Testis (tissue), 3 donors: ENCODE measurements around the gene SYT12. TPM values are rescaled to one million over a fixed set of nuclear protein-coding genes. Genes with fewer than 3 reads are reported as not detected.

Experiments
- DNase-seq: peaks from one replicate; pipeline ENCODE4 v3.0.0-alpha.2; 2019
- H3K27ac ChIP-seq, 2 donors: fragments of 200-600 bp; sonication (generic); one replicate each; pipeline ENCODE4 v1.5.1; 2019
- H3K27me3 ChIP-seq: fragments of 200-600 bp; sonication (generic); one replicate; pipeline ENCODE4 v1.5.1; 2019
- H3K36me3 ChIP-seq: fragments of 200-600 bp; sonication (generic); one replicate; pipeline ENCODE4 v1.5.1; 2017; ENCODE audit warnings: low read depth; ENCODE audit errors: missing control alignments
- H3K4me1 ChIP-seq: fragments of 200-600 bp; sonication (generic); one replicate; pipeline ENCODE4 v1.5.1; 2019
- H3K4me3 ChIP-seq, 2 donors: fragments of 200-600 bp; sonication (generic); one replicate each; pipeline ENCODE4 v1.5.1; 2017 to 2019
- H3K9me3 ChIP-seq: fragments of 200-600 bp; sonication (generic); one replicate; pipeline ENCODE4 v1.5.1; 2017
- CTCF ChIP-seq, 3 experiments: fragments of 450-650 bp in 2 of 3; fragments of 200-600 bp in 1 of 3; sonication (generic) in 1 of 3; IDR thresholded peaks; one replicate each; pipeline ENCODE4 v1.5.1; 2016 to 2019; ENCODE audit warnings: antibody characterized with exemption in 3 of 3, mild to moderate bottlenecking in 2 of 3, moderate library complexity in 1 of 3
- POLR2A ChIP-seq: fragments of 450-650 bp; IDR thresholded peaks from one replicate; pipeline ENCODE4 v1.6.1; 2017; ENCODE audit warnings: antibody characterized with exemption, mild to moderate bottlenecking, moderate library complexity
- WGBS, 2 donors: methylation state at CpG; one replicate each; pipeline ENCODE4 v1.1.5; 2018; 5-methylcytosine and 5-hydroxymethylcytosine counted together
- intact Hi-C: fragments of 100-400 bp; cut with DNase I; formaldehyde crosslinking; loops from one replicate; pipeline ENCODE4 v1.15.1; 2023; ENCODE audit warnings: low total_unique reads
- polyA plus RNA-seq: library from polyadenylated mRNA; stranded (reverse); fragments of 350-450 nt; fragmentation: Illumina TruSeq; extraction: RNeasy Lipid Tissue Mini Kit (QIAGEN cat#74804); gene quantifications from one replicate; pipeline ENCODE4 v1.2.3, GENCODE V29; 2014; ENCODE audit warnings: low read depth, low replicate concordance; ENCODE audit not compliant: insufficient read depth
- total RNA-seq, 2 donors: library from RNA; depleted of rRNA; stranded (reverse); fragments of >200 nt; gene quantifications; one replicate each; pipeline ENCODE4 v1.2.3, GENCODE V29; 2016

SYT12 gene
- total and polyA plus RNA-seq, 3 donors from 2014 or later, result 3.4 to 4.2 (median 3.7) TPM

- intact Hi-C loops, result no loop called here
- Histone ChIP-seq H3K27me3 (no peaks in the 10 kb centered on the region), H3K36me3 (no peaks in the 10 kb centered on the region), H3K4me3 (no peak overlapping the region), H3K9me3 (no peaks in the 10 kb centered on the region), H3K4me1 (peaks cover 5% of the 10 kb centered on the region), H3K27ac (no peak overlapping the region)
- 31% methylated on average over 9 of the region's 9 CpGs for WGBS, 2 donors
- TF ChIP-seq CTCF (IDR thresholded peaks at IDR 0.05), result no peak
- no peak for TF ChIP-seq POLR2A
- peak; percentile 89 for DNase-seq
Measured at GRCh38 chr11:66981976-66982578, 40.9 kb upstream of the SYT12 start.

- no peaks in the 10 kb centered on the region for H3K36me3 ChIP-seq
- no peaks in the 10 kb centered on the region for H3K9me3 ChIP-seq
- no peaks in the 10 kb centered on the region for H3K27me3 ChIP-seq
- DNase-seq, result no peak
- intact Hi-C loops, result no loop called here
- 77 to 82% methylated on average over 4 to 5 of the region's 5 CpGs for WGBS, 2 donors
- H3K4me3 ChIP-seq, result no peak overlapping the region
- H3K27ac ChIP-seq, result no peak overlapping the region
- TF ChIP-seq POLR2A (no peak), CTCF (IDR thresholded peaks at IDR 0.05) (no peak)
- peaks cover 5% of the 10 kb centered on the region for H3K4me1 ChIP-seq
Measured at GRCh38 chr11:66983275-66983924, 39.5 kb upstream of the SYT12 start.

GRCh38 chr11:66985508-66986177 lies 37.3 kb upstream of the SYT12 start:
- 50 to 85% methylated on average over 5 to 8 of the region's 8 CpGs for WGBS, 2 donors
- H3K9me3 ChIP-seq, result no peaks in the 10 kb centered on the region
- no peak overlapping the region for H3K27ac ChIP-seq
- H3K4me1 ChIP-seq, result peaks cover 5% of the 10 kb centered on the region
- no peak for DNase-seq
- H3K36me3 ChIP-seq, result no peaks in the 10 kb centered on the region
- H3K27me3 ChIP-seq, result no peaks in the 10 kb centered on the region
- H3K4me3 ChIP-seq, result no peak overlapping the region
- no peak for TF ChIP-seq POLR2A
- no peak for TF ChIP-seq CTCF (IDR thresholded peaks at IDR 0.05)
- intact Hi-C loops, result no loop called here

GRCh38 chr11:66986178-66986545 lies 36.8 kb upstream of the SYT12 start:
- TF ChIP-seq CTCF (IDR thresholded peaks at IDR 0.05) (no peak), POLR2A (no peak)
- intact Hi-C loops, result no loop called here
- no peak overlapping the region for H3K27ac ChIP-seq
- peaks cover 5% of the 10 kb centered on the region for H3K4me1 ChIP-seq
- no peak overlapping the region for H3K4me3 ChIP-seq
- no peaks in the 10 kb centered on the region for H3K27me3 ChIP-seq
- no peaks in the 10 kb centered on the region for H3K9me3 ChIP-seq
- no peak for DNase-seq
- WGBS, 2 donors, result 91 to 92% methylated on average over 7 of the region's 7 CpGs
- H3K36me3 ChIP-seq, result no peaks in the 10 kb centered on the region
